Lung (tissue), 13 donors: ENCODE results near the gene ULK3. TPM values are rescaled to one million over a fixed set of nuclear protein-coding genes. Genes with fewer than 3 reads are reported as not detected.

Experiments
- ATAC-seq: fragments of 200-7000 bp; cut with Tn5 transposase; one replicate; pipeline ENCODE4 v1.9.1; 2020; ENCODE audit warnings: moderate number of reproducible peaks; ENCODE audit not compliant: insufficient read depth, low FRiP score
- DNase-seq, 3 donors: peaks; one replicate each; pipeline ENCODE4 v3.0.0-alpha.2; 2013 to 2017
- H3K27ac ChIP-seq, 2 donors: one replicate each; pipeline ENCODE4 v1.5.1; 2013; ENCODE audit warnings: mild to moderate bottlenecking in 2 of 2, moderate library complexity in 2 of 2, control low read depth in 1 of 2, inconsistent platforms in 1 of 2, low read depth in 1 of 2, low read length in 1 of 2
- H3K27me3 ChIP-seq, 3 donors: one replicate each; pipeline ENCODE4 v1.5.1; 2013; ENCODE audit warnings: low read length in 2 of 3; ENCODE audit not compliant: control insufficient read depth in 3 of 3, insufficient read depth in 3 of 3
- H3K36me3 ChIP-seq, 4 donors: one replicate each; pipeline ENCODE4 v1.5.1; 2013; ENCODE audit warnings: low read length in 4 of 4, mild to moderate bottlenecking in 1 of 4, moderate library complexity in 1 of 4; ENCODE audit not compliant: control insufficient read depth in 4 of 4, insufficient read depth in 4 of 4
- H3K4me1 ChIP-seq, 5 donors: one replicate each; pipeline ENCODE4 v1.5.1; 2013; ENCODE audit warnings: low read length in 5 of 5, mild to moderate bottlenecking in 2 of 5, moderate library complexity in 1 of 5; ENCODE audit not compliant: control insufficient read depth in 5 of 5, insufficient read depth in 5 of 5
- H3K4me3 ChIP-seq: one replicate; pipeline ENCODE4 v1.5.1; 2013; ENCODE audit warnings: mild to moderate bottlenecking, control low read depth, moderate library complexity
- H3K9ac ChIP-seq, 2 donors: one replicate each; pipeline ENCODE4 v1.5.1; 2013; ENCODE audit warnings: low read length in 2 of 2, control low read depth in 1 of 2; ENCODE audit not compliant: insufficient read depth in 1 of 2
- H3K9me3 ChIP-seq, 4 donors: one replicate each; pipeline ENCODE4 v1.5.1; 2013; ENCODE audit warnings: low read length in 3 of 4, mild to moderate bottlenecking in 1 of 4, moderate library complexity in 1 of 4; ENCODE audit not compliant: control insufficient read depth in 4 of 4, insufficient read depth in 3 of 4
- WGBS, 2 donors: extraction: QIAGEN DNeasy Blood & Tissue Kit; methylation state at CpG; one replicate each; pipeline ENCODE4 v1.1.7; 2013; 5-methylcytosine and 5-hydroxymethylcytosine counted together
- polyA plus RNA-seq, 2 donors: library from polyadenylated mRNA; stranded (reverse); fragments of 200-250 nt; gene quantifications; one replicate each; pipeline ENCODE4 v1.2.1, GENCODE V29; 2013
- small RNA-seq: library from RNA; depleted of rRNA; stranded (forward); fragments of <200 nt; gene quantifications from one replicate; pipeline ENCODE3, GENCODE V24; 2014; ENCODE audit warnings: low replicate concordance
- total RNA-seq, 2 donors: library from RNA; depleted of rRNA in 1 of 2; stranded (reverse); fragments of >200 nt in 1 of 2; gene quantifications; one replicate each; pipeline ENCODE4 v1.2.1, GENCODE V29; 2014 to 2021
- TF ChIP-seq, protein P1 (sequence below): IDR thresholded peaks from 2 replicates; pipeline ENCODE4 v1.5.1; 2012; ENCODE audit warnings: mild to moderate bottlenecking; ENCODE audit errors: control extremely low read depth, extremely low read depth
- donor health status: control.
- donor health status: control.
- donor health status: Bipolar disorder and iron deficiency.
- donor health status: healthy.
- donor health status: DM: yes; HTN: yes; CAD: no.

The ULK3 gene
- total and polyA plus RNA-seq, 4 donors = 20.6 to 54.5 (median 38.7) TPM

DNA sequence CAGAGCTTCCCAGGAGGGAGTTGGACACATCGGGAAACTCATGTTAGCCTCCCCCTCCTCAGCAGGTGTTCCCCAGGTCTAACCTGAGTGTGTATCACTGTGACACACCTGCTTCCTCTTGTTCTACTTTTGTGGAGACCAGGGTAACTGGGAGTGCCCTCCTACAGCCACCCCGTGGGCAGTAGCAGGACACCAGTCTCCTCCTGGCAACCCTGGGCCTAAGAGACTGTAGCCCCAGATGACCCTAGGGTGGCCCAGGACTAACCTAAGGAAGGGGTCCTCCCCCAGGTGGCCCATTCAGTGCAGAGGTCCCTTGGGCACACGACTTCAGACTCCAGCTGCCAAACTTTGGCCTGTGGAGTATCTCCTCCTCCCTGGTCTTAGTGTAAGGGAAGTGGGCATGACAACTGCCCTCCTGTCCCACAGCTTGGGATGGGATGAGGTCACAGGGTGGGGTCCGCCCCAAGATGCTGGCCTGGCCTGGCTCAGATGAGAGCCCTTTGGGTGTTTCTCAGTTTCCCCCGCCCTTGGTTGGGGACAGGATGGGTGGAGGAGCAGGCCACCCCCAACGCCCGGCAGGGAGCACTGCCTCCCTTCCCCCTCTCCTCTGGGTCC lies 56.3 kb downstream of the ULK3 start:
- DNase-seq (no peak), ATAC-seq (no peak)
- H3K9me3 ChIP-seq = no peaks in the 10 kb centered on the region
- H3K4me1 ChIP-seq = peaks cover 15 to 65% (median 39%) of the 10 kb centered on the region in 5 donors
- WGBS, 2 donors = 32 to 36% methylated on average over 7 of the region's 7 CpGs
- peak overlapping the region; percentile 28 to 87 for H3K27ac ChIP-seq
- H3K9ac ChIP-seq = no peak overlapping the region
- H3K4me3 ChIP-seq = no peak overlapping the region
- TF ChIP-seq, protein P1, sequence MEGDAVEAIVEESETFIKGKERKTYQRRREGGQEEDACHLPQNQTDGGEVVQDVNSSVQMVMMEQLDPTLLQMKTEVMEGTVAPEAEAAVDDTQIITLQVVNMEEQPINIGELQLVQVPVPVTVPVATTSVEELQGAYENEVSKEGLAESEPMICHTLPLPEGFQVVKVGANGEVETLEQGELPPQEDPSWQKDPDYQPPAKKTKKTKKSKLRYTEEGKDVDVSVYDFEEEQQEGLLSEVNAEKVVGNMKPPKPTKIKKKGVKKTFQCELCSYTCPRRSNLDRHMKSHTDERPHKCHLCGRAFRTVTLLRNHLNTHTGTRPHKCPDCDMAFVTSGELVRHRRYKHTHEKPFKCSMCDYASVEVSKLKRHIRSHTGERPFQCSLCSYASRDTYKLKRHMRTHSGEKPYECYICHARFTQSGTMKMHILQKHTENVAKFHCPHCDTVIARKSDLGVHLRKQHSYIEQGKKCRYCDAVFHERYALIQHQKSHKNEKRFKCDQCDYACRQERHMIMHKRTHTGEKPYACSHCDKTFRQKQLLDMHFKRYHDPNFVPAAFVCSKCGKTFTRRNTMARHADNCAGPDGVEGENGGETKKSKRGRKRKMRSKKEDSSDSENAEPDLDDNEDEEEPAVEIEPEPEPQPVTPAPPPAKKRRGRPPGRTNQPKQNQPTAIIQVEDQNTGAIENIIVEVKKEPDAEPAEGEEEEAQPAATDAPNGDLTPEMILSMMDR = no peak
- H3K27me3 ChIP-seq = no peaks in the 10 kb centered on the region
- peaks cover 0 to 7% (median 3%) of the 10 kb centered on the region in 4 donors for H3K36me3 ChIP-seq

Small RNA genes lying within 50 kb of the gene (small RNA-seq; reads per million reads assigned to genes)
- gene CPLX3 (not detected), gene MIR4513 (0.06 reads per million), gene MIR6882 (0.10 reads per million)

Other genes starting within 250 kb of the ULK3 start
- gene CLK3, start 227.3 kb downstream of the ULK3 start, total RNA-seq = 10 to 100 TPM; 65.9 to 70.4 TPM
- 10 to 100 TPM; 56.1 to 63.3 TPM for gene CLK3, start 227.3 kb downstream of the ULK3 start, polyA plus RNA-seq
- gene EDC3, start 147.1 kb downstream of the ULK3 start, total RNA-seq = 10 to 100 TPM; 27.1 to 31.9 TPM
- 10 to 100 TPM; 15.3 to 17.0 TPM for gene EDC3, start 147.1 kb downstream of the ULK3 start, polyA plus RNA-seq
- gene CYP1A1, start 117.6 kb downstream of the ULK3 start, total RNA-seq = under 1 TPM; 0.31 to 1.00 TPM
- 10 to 100 TPM in 1 of 2 donors, under 1 TPM in 1; 0.46 to 15.0 TPM for gene CYP1A1, start 117.6 kb downstream of the ULK3 start, polyA plus RNA-seq
- gene CYP1A2, start 94.3 kb downstream of the ULK3 start, total RNA-seq = under 1 TPM in 1 of 2 donors, not detected in 1; 0.17 TPM
- under 1 TPM; 0.05 to 0.57 TPM for gene CYP1A2, start 94.3 kb downstream of the ULK3 start, polyA plus RNA-seq
- gene CSK, start 61.1 kb downstream of the ULK3 start, total RNA-seq = 10 to 100 TPM; 39.7 to 82.9 TPM
- gene CSK, start 61.1 kb downstream of the ULK3 start, polyA plus RNA-seq = 10 to 100 TPM; 40.9 to 99.1 TPM
- gene LMAN1L, start 30.3 kb downstream of the ULK3 start, total RNA-seq = under 1 TPM in 1 of 2 donors, not detected in 1; 0.31 TPM
- gene LMAN1L, start 30.3 kb downstream of the ULK3 start, polyA plus RNA-seq = under 1 TPM in 1 of 2 donors, not detected in 1; 0.11 TPM
- gene CPLX3, start 16.5 kb downstream of the ULK3 start, total RNA-seq = not detected
- gene CPLX3, start 16.5 kb downstream of the ULK3 start, polyA plus RNA-seq = under 1 TPM; 0.10 to 0.13 TPM
- 100 to 1,000 TPM in 1 of 2 donors, 10 to 100 TPM in 1; 51.2 to 122 TPM for gene SCAMP2, start 30.2 kb upstream of the ULK3 start, total RNA-seq
- gene SCAMP2, start 30.2 kb upstream of the ULK3 start, polyA plus RNA-seq = 100 to 1,000 TPM in 1 of 2 donors, 10 to 100 TPM in 1; 62.7 to 103 TPM
- gene MPI, start 46.9 kb upstream of the ULK3 start, total RNA-seq = 10 to 100 TPM; 28.5 to 42.4 TPM
- gene MPI, start 46.9 kb upstream of the ULK3 start, polyA plus RNA-seq = 10 to 100 TPM; 13.7 to 31.7 TPM
- 10 to 100 TPM; 49.7 to 88.4 TPM for gene FAM219B, start 63.7 kb upstream of the ULK3 start, total RNA-seq
- 10 to 100 TPM; 32.4 to 35.3 TPM for gene FAM219B, start 63.7 kb upstream of the ULK3 start, polyA plus RNA-seq
- gene COX5A, start 94.9 kb upstream of the ULK3 start, total RNA-seq = 100 to 1,000 TPM in 1 of 2 donors, 10 to 100 TPM in 1; 70.7 to 163 TPM
- 100 to 1,000 TPM; 233 to 301 TPM for gene COX5A, start 94.9 kb upstream of the ULK3 start, polyA plus RNA-seq
- gene RPP25, start 113.6 kb upstream of the ULK3 start, total RNA-seq = 10 to 100 TPM in 1 of 2 donors, 1 to 10 TPM in 1; 3.8 to 15.2 TPM
- 10 to 100 TPM in 1 of 2 donors, 1 to 10 TPM in 1; 10.0 to 15.7 TPM for gene RPP25, start 113.6 kb upstream of the ULK3 start, polyA plus RNA-seq
- 1 to 10 TPM; 3.8 to 4.8 TPM for gene SCAMP5, start 152.4 kb upstream of the ULK3 start, total RNA-seq
- 1 to 10 TPM in 1 of 2 donors, under 1 TPM in 1; 0.94 to 9.5 TPM for gene SCAMP5, start 152.4 kb upstream of the ULK3 start, polyA plus RNA-seq
- gene PPCDC, start 180.4 kb upstream of the ULK3 start, total RNA-seq = 10 to 100 TPM; 12.8 to 19.2 TPM
- 10 to 100 TPM; 22.5 to 23.8 TPM for gene PPCDC, start 180.4 kb upstream of the ULK3 start, polyA plus RNA-seq